B cell (primary cell): ENCODE measurements around the gene FAHD1.

ENCODE experiments used
- EZH2 ChIP-seq: IDR thresholded peaks from 2 replicates; pipeline ENCODE4 v1.6.1; 2012; ENCODE audit warnings: borderline replicate concordance, low read depth, mild to moderate bottlenecking, moderate library complexity, low read length; ENCODE audit not compliant: insufficient read depth, poor library complexity, severe bottlenecking
- TF ChIP-seq, protein P1 (sequence below): fragments of 200-600 bp; IDR thresholded peaks from one replicate; pipeline ENCODE4 v1.8.0; 2022; ENCODE audit warnings: antibody characterized with exemption, mild to moderate bottlenecking

DNA sequence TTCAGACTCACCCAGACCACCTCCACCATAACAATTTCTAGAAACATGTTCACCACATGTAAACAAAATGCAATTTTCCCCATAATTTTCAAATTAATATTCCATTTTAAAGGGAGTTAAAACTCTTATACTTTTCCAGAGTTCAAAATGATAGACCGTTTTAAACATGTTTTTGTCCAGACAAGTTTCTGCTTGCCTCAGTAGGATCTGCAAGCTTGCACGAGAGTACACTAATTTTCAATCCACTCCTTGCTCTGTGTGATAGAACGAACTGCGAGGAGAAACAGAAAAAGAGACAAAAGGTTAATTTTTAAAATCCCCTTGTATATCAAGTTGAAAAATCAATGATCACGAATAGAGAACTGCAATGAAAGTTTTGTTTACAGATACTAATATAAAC is 7.1 kb downstream of the FAHD1 start:
- TF ChIP-seq, protein P1, sequence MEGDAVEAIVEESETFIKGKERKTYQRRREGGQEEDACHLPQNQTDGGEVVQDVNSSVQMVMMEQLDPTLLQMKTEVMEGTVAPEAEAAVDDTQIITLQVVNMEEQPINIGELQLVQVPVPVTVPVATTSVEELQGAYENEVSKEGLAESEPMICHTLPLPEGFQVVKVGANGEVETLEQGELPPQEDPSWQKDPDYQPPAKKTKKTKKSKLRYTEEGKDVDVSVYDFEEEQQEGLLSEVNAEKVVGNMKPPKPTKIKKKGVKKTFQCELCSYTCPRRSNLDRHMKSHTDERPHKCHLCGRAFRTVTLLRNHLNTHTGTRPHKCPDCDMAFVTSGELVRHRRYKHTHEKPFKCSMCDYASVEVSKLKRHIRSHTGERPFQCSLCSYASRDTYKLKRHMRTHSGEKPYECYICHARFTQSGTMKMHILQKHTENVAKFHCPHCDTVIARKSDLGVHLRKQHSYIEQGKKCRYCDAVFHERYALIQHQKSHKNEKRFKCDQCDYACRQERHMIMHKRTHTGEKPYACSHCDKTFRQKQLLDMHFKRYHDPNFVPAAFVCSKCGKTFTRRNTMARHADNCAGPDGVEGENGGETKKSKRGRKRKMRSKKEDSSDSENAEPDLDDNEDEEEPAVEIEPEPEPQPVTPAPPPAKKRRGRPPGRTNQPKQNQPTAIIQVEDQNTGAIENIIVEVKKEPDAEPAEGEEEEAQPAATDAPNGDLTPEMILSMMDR, result no peak
- TF ChIP-seq EZH2, result no peak
